ENCODE results near the gene GNB5. TPM values are rescaled to one million over a fixed set of nuclear protein-coding genes. Genes with fewer than 3 reads are reported as not detected.

GNB5 gene
- total RNA-seq, 2 experiments from 2014 or later, result 35.4 to 35.5 TPM

DNA sequence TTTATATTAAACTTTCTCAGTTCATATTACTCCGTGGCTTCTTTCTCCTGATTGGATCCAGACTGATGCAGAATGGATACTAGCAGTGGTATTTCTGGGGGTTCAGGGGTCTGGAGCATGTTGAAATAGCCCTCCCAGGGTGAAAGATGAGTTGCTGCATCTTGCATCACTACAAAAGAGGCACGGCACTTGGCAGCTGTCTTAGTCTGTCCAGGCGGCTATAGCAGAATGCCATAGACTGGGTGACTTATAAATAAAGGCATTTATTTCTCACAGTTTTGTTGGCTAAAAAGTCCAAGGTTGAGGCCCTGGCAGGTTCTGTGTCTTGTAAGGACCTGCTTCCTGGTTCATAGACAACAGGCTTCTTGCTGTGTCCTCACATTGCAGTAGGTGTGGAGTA lies 78.0 kb downstream of the GNB5 start:
- no peak overlapping the region for H3K27ac Mint-ChIP-seq
- CTCF ChIA-PET, result interaction anchor here (0.5 kb wide), 1 partner anchor 114 kb away, joined by 4 read pairs; no protein-coding TSS in a partner anchor

DNA sequence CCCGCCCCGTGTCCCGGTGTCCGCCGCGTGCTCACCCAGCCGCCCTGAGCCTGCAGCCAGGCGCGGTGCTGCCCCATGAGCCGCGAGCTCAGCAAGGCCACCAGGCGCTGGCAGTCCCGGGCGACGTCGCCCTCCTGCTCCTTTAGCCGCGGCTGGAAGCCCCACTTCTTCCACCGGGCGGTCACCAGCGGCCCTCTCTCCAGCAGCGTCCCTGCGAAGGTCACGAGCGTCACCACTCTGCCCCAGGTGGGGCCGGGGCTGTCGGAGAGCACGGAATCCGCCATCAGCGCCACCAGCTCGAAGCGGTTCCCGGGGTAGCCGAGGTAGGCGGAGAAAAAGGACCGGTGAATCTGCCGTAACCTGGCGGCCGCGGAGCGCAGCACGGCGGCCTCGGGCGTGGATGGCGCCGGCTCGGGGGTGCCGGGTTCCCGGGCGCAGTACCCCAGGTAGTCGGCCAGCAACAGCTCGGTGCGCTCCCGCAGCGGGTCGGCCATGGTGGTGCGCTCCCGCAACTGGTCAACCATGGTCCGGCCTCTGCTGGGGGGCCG lies 78.9 kb downstream of the GNB5 start:
- peaks cover 7% of the 10 kb centered on the region for H3K4me1 Mint-ChIP-seq
- peaks cover 26% of the 10 kb centered on the region for H3K27me3 Mint-ChIP-seq
- CTCF ChIA-PET, result interaction anchor here (0.8 to 1.2 kb wide), 3 partner anchors 32 to 92 kb away, joined by 3 to 5 read pairs (median 5); no protein-coding TSS in a partner anchor

More for the DNA sequence above, 78.0 kb downstream of the GNB5 start:
- POLR2A ChIA-PET, result no interaction called here
- Mint-ChIP-seq H3K9me3 (no peaks in the 10 kb centered on the region), H3K27me3 (peaks cover 26% of the 10 kb centered on the region), H3K36me3 (ENCODE audit: low read depth) (no peaks in the 10 kb centered on the region), H3K4me3 (peak overlapping the region; percentile 16), H3K4me1 (peaks cover 7% of the 10 kb centered on the region)
- DNase-seq, result no peak

DNA sequence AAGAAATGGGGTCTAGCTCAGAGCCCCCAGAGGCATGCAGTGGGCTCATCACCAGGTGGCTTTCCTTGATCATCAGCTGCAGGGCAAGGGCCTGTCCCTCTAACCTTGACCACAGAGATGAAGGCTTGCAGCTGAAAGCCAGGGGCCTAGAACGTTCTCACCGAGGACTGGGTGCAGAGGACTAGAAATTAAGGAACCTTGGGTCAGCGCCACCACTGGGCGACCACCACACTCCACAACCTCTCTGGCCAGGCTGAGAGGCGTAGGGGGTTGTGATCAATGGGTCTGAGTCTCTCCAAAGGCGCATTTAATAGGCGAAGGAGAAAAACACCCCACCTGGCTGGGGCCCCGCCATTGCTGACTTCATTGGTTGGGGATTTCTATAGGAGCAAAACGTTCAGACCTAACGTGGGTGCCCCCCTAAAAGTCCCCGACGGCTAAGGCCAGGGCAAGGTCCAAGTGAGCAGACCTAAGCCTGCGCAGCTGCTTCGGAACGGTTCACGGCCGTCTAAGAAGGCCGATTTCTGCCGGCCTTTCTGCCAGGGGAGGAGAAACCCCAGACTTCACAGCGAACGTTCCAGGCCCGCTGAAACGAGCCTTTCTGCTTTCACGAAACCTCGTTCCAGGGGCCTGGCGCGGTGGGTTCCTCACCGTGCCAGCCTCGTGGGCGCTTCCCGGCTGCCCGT lies 79.5 kb downstream of the GNB5 start:
- ChIA-PET CTCF (interaction anchor here (0.8 to 1.2 kb wide), 3 partner anchors 33 to 91 kb away, joined by 3 to 5 read pairs (median 5); no protein-coding TSS in a partner anchor), POLR2A (interaction anchor here (0.7 to 1.4 kb wide), 3 partner anchors 14 to 164 kb away, joined by 3 read pairs; no protein-coding TSS in a partner anchor)
- no peak overlapping the region for H3K27ac Mint-ChIP-seq
- H3K36me3 Mint-ChIP-seq (ENCODE audit: low read depth), result no peaks in the 10 kb centered on the region
- peaks cover 7% of the 10 kb centered on the region for H3K4me1 Mint-ChIP-seq
- H3K9me3 Mint-ChIP-seq, result no peaks in the 10 kb centered on the region
- no peak overlapping the region for H3K4me3 Mint-ChIP-seq
- DNase-seq, result no peak
- H3K27me3 Mint-ChIP-seq, result peaks cover 26% of the 10 kb centered on the region

More for the DNA sequence above, 78.9 kb downstream of the GNB5 start:
- peak; percentile 41 for DNase-seq
- peak overlapping the region; percentile 67 for H3K4me3 Mint-ChIP-seq
- no peak overlapping the region for H3K27ac Mint-ChIP-seq
- no peaks in the 10 kb centered on the region for H3K36me3 Mint-ChIP-seq (ENCODE audit: low read depth)
- POLR2A ChIA-PET, result interaction anchor here (0.7 to 1.0 kb wide), 2 partner anchors 15 to 66 kb away, joined by 3 read pairs; no protein-coding TSS in a partner anchor
- H3K9me3 Mint-ChIP-seq, result no peaks in the 10 kb centered on the region

DNA sequence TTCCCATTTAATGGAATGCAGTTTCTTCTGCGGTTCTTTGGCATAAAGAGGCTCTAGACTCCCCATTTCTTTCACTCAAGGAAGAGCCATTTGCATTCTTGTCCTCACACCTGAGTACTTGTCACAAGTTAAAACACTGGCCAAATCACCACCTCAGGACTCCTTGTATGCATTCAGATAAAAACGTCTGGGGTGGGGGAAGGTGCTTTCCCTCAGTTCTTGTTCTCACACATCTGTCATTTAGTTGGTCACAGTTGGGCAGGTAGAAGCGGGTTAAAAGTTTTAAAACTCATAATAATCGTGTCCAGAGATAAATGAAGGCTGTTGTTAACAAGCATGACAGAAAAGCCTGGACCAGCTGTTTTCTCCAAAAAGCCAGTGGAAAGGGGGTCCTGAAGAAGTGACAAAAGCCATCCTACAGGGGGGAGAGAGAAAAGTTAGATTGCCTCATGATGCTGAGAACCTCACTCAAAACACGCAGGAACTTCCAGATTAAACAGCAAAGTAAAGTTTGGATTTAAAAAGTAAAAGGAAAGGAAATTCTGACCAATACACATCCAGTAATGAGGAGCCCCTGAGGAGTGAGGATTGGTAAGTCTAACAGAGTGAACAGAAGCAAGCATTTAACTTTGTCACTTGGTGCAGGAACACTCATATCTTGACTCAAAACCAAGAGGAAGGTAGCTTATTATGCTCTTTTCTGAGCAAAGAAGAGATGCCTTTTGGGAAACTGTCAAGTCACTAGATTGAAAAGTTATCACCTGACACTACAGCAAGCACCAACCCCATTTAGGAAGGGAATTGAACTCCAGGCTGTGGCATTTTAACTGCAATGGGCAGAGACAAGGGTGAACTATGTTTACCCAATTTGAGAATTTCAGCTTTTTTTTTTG lies 81.4 kb downstream of the GNB5 start:
- H3K9me3 Mint-ChIP-seq, result no peaks in the 10 kb centered on the region
- ChIA-PET POLR2A (interaction anchor here (0.7 kb wide), 1 partner anchor 69 kb away, joined by 5 read pairs; no protein-coding TSS in a partner anchor), CTCF (no interaction called here)
- H3K4me3 Mint-ChIP-seq, result no peak overlapping the region
- DNase-seq, result no peak
- H3K27me3 Mint-ChIP-seq, result peaks cover 24% of the 10 kb centered on the region
- no peaks in the 10 kb centered on the region for H3K36me3 Mint-ChIP-seq (ENCODE audit: low read depth)
- no peak overlapping the region for H3K27ac Mint-ChIP-seq
- peaks cover 3% of the 10 kb centered on the region for H3K4me1 Mint-ChIP-seq

DNA sequence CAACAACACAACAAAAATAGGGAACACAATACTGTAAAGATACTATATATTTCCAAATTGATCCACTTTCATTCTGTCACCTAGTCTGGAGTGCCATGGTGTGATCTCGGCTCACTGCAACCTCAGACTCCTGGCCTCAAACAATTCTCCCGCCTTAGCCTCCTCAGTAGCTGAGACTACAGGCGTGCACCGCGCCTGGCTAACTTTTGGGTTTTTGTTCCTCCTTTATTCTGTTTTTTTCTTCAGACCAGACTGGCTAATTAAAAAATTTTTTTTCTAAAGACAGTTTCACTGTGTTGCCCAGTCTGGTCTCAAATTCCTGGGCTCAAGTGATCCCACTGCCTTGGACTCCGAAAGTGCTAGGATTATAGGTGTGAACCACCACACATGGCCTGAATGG lies 84.0 kb downstream of the GNB5 start:
- Mint-ChIP-seq H3K4me3 (no peak overlapping the region), H3K9me3 (no peaks in the 10 kb centered on the region), H3K27ac (no peak overlapping the region), H3K4me1 (peaks cover 14% of the 10 kb centered on the region), H3K36me3 (ENCODE audit: low read depth) (no peaks in the 10 kb centered on the region), H3K27me3 (peaks cover 22% of the 10 kb centered on the region)
- CTCF ChIA-PET, result interaction anchor here (1.2 kb wide), 1 partner anchor 29 kb away, joined by 8 read pairs; no protein-coding TSS in a partner anchor
- POLR2A ChIA-PET, result no interaction called here
- DNase-seq, result no peak

DNA sequence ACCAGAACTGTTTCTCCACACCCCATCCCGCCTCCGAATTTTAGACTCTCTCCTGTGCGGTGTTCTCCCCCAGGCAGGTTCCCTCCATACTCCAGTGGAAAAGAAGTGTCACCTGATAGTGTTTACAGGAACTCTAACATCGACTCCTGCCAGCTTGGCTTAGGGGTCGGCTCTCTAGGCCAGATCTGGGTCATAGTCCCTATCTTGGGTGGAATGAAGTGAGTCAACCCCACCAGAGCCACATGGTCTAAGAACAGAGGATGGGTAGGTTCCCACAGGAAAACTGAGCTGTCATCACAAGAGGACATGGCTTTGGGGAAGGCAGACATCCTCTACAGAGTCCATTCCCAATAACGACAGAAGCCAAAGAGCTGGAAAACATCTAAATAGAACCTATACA lies 84.6 kb downstream of the GNB5 start:
- POLR2A ChIA-PET, result no interaction called here
- no peak for DNase-seq
- Mint-ChIP-seq H3K4me1 (peaks cover 13% of the 10 kb centered on the region), H3K9me3 (no peaks in the 10 kb centered on the region), H3K36me3 (ENCODE audit: low read depth) (no peaks in the 10 kb centered on the region), H3K27ac (no peak overlapping the region), H3K4me3 (no peak overlapping the region), H3K27me3 (peaks cover 22% of the 10 kb centered on the region)
- CTCF ChIA-PET, result no interaction called here

DNA sequence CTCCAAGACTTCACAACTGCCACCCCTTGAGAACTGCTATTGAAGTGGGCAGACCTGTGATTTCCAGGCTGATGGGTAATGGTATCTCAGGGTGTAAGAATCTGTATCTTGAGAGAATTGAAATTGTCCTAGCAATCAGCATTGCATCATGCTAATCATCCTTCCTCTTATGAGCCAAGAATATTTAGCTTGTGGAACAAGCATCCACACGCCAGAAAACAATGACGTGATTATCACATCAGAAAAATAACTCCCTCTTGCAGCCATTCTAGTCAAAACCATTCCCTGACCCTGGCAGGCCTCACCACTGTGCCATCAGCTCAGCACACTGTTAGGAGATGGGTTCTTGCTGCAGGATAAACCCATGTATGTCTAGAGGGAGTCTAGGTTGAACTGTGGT lies 85.3 kb downstream of the GNB5 start:
- no peaks in the 10 kb centered on the region for H3K9me3 Mint-ChIP-seq
- ChIA-PET POLR2A (no interaction called here), CTCF (no interaction called here)
- H3K27me3 Mint-ChIP-seq, result peaks cover 18% of the 10 kb centered on the region
- no peak overlapping the region for H3K4me3 Mint-ChIP-seq
- DNase-seq, result no peak
- H3K27ac Mint-ChIP-seq, result no peak overlapping the region
- peaks cover 13% of the 10 kb centered on the region for H3K4me1 Mint-ChIP-seq
- no peaks in the 10 kb centered on the region for H3K36me3 Mint-ChIP-seq (ENCODE audit: low read depth)

DNA sequence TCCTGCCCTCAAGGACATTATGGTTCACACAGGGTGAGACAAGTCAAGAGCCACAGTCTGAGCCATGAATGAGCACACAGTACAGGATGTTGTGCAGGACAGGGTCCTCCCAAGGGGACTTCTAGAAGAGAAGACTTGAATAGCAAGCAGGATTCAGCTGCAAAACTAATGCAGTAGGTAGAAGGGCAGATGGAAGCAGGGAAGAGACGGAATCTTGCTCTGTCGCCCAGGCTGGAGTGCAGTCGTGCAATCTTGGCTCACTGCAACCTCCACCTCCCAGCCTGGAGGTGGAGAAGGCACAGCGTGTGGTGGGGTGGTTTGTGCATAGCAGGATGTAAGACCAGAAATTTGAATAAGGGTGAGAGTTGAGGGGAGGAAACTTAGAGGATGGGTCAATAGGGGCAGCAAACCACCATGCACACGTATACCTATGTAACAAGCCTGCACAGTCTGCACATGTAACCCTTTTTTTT lies 86.6 kb downstream of the GNB5 start:
- POLR2A ChIA-PET, result no interaction called here
- Mint-ChIP-seq H3K9me3 (no peaks in the 10 kb centered on the region), H3K4me3 (no peak overlapping the region), H3K36me3 (ENCODE audit: low read depth) (no peaks in the 10 kb centered on the region), H3K27me3 (peaks cover 11% of the 10 kb centered on the region), H3K4me1 (peaks cover 12% of the 10 kb centered on the region), H3K27ac (no peak overlapping the region)
- CTCF ChIA-PET, result interaction anchor here (0.7 to 1.2 kb wide), 2 partner anchors 105 to 112 kb away, joined by 3 read pairs; no protein-coding TSS in a partner anchor
- DNase-seq, result no peak

DNA sequence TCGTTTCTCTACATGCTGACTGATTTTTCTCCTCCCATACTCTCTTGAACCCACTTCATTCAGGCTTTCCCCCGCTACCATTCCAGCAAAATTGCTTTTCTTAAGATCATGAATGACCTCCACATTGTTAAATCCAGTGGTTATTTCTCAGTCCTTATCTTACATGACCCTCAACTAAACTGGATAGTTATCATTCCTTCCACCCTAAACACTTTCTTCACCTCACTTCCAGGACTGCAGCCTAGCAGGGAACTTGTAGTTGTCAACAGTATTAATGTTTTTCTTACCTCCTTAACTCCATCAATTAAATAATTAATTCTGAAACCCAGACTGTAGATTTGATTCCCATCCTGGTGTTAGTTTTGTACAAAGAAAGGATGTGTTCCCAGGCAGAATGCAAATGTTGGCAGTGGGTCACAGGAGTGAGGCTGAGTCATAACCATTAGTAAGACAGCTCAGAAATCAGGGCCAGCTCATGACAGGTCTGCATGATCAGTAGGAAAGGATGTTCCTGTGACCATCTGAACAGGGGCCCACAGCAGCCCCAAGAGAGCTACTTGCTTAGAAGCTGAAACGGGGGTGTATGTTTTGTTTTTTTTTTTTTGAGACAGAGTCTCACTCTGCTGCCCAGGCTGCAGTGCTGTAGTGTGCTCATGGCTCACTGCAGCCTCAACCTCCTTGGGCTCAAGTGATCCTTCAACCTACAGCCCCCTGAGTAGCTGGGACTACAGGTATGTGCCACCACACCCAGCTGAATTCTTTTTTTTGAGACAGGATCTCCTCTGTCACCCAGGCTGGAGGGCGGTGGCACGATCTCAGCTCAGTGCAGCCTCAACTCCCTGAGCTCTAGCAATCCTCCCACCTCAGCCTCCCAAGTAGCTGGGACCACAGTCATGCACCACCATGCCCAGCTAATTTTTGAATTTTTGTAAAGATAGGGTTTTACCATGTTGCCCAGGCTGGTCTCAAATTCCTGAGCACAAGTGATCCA lies 87.7 kb downstream of the GNB5 start:
- Mint-ChIP-seq H3K36me3 (ENCODE audit: low read depth) (no peaks in the 10 kb centered on the region), H3K4me3 (no peak overlapping the region), H3K27ac (no peak overlapping the region), H3K27me3 (peaks cover 6% of the 10 kb centered on the region), H3K9me3 (no peaks in the 10 kb centered on the region), H3K4me1 (peaks cover 12% of the 10 kb centered on the region)
- ChIA-PET POLR2A (no interaction called here), CTCF (interaction anchor here (0.6 to 1.2 kb wide), 3 partner anchors 34 to 662 kb away, joined by 3 to 4 read pairs (median 3); no protein-coding TSS in a partner anchor)
- no peak for DNase-seq

DNA sequence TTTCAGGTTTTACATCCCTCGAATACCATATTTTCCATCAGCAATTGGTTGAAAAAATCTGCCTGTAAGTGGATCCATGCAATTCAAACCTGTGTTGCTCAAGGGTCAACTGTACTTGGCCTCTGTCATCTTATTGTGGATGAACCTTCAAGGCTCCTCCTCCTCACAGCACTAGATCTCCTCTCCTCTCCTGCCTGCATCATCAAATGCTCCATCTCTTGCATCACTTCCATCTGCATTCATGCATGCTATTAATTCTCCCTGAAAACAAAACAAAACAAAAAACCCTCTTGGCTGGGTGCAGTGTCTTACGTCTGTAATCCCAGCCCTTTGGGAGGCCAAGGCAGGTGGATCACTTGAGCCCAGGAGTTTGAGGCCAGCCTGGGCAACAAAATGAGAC lies 88.7 kb downstream of the GNB5 start:
- ChIA-PET CTCF (no interaction called here), POLR2A (no interaction called here)
- Mint-ChIP-seq H3K4me3 (no peak overlapping the region), H3K27ac (no peak overlapping the region), H3K9me3 (no peaks in the 10 kb centered on the region), H3K27me3 (peaks cover 6% of the 10 kb centered on the region), H3K4me1 (peaks cover 12% of the 10 kb centered on the region), H3K36me3 (ENCODE audit: low read depth) (no peaks in the 10 kb centered on the region)
- no peak for DNase-seq

DNA sequence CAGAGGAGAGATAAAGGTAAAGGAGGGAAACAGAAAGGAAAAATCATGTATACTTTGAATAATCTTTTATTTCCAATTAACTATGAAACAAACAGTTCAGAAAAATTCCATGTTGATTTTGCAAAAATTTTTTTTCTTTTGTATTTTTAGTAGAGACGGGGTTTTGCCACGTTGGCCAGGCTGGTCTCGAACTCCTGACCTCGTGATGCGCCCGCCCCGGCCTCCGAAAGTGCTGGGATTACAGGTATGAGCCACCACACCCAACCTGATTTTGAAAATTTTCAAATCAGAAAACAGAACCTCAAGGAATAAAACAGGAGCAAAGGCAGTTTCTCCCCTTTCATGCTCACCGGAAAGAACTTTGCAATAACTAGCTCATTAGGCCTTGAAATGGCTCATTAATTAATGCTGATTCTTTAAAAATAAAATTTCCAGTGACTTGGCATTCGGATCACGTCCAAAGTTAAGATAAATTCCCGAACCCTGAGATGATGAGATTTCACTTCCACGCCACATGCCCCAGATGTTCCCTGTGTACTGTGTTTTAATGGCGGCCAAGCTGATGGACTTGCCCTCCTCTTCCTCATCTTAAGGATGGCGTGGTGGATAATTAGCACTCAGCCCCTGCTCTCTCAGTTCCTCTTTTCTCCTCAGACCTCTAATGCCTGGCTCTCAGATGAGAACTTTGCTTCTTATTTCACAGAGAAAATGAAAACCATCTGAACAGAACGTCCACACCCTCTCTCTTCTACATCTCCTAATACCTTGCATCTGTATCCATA lies 89.5 kb downstream of the GNB5 start:
- H3K27ac Mint-ChIP-seq, result no peak overlapping the region
- H3K9me3 Mint-ChIP-seq, result no peaks in the 10 kb centered on the region
- POLR2A ChIA-PET, result no interaction called here
- no peak for DNase-seq
- H3K36me3 Mint-ChIP-seq (ENCODE audit: low read depth), result no peaks in the 10 kb centered on the region
- peaks cover 12% of the 10 kb centered on the region for H3K4me1 Mint-ChIP-seq
- H3K4me3 Mint-ChIP-seq, result no peak overlapping the region
- CTCF ChIA-PET, result no interaction called here
- peaks cover 10% of the 10 kb centered on the region for H3K27me3 Mint-ChIP-seq

All from activated CD4-positive, alpha-beta memory T cell treated with anti-CD3 and anti-CD28 coated beads, Interleukin-2, amount 10 ng/mL, durations not matched to agents 7 days and 5 days (primary cell).